Osteocyte (in vitro differentiated cells): ENCODE measurements around the gene TRIM39. TPM values are rescaled to one million over a fixed set of nuclear protein-coding genes. Genes with fewer than 3 reads are reported as not detected.

Source experiments
- total RNA-seq: library from RNA; stranded (reverse); gene quantifications from 2 replicates; pipeline ENCODE4 v1.2.1, GENCODE V29; 2021

Gene TRIM39
- total RNA-seq, 1 donor from 2014 or later: 14.8 TPM

Other genes starting within 250 kb of the TRIM39 start
- gene TRIM31, start 213.8 kb upstream of the TRIM39 start, total RNA-seq: not detected in 2 replicates
- not detected in 2 replicates for gene TRIM40, start 190.8 kb upstream of the TRIM39 start, total RNA-seq
- not detected in 2 replicates for gene TRIM10, start 165.7 kb upstream of the TRIM39 start, total RNA-seq
- not detected in 2 replicates for gene TRIM15, start 163.4 kb upstream of the TRIM39 start, total RNA-seq
- 39.8 and 41.8 TPM in 2 replicates for gene TRIM26, start 113.5 kb upstream of the TRIM39 start, total RNA-seq
- gene RPP21, start 18.2 kb downstream of the TRIM39 start, total RNA-seq: 47.5 and 48.8 TPM in 2 replicates
- gene HLA-E, start 162.6 kb downstream of the TRIM39 start, total RNA-seq: 170 and 174 TPM in 2 replicates
- gene GNL1, start 229.6 kb downstream of the TRIM39 start, total RNA-seq: 81.0 and 84.4 TPM in 2 replicates
- gene PRR3, start 230.4 kb downstream of the TRIM39 start, total RNA-seq: 12.1 and 17.1 TPM in 2 replicates
- 63.8 and 70.5 TPM in 2 replicates for gene ABCF1, start 244.5 kb downstream of the TRIM39 start, total RNA-seq